Tibial nerve (tissue), 4 donors: ENCODE measurements around the gene CLDN10.

Experiments
- CTCF ChIP-seq, 5 experiments: fragments of 200-600 bp in 3 of 5; fragments of 450-650 bp in 2 of 5; sonication (generic) in 3 of 5; IDR thresholded peaks; one replicate each; pipeline ENCODE4 v1.5.1; 2016 to 2019; ENCODE audit warnings: antibody characterized with exemption in 5 of 5, mild to moderate bottlenecking in 3 of 5, moderate library complexity in 2 of 5
- EP300 ChIP-seq, 2 donors: sonication (generic); formaldehyde crosslinking; IDR thresholded peaks; one replicate each; pipeline ENCODE4 v1.6.1; 2017; ENCODE audit warnings: antibody characterized with exemption in 2 of 2, mild to moderate bottlenecking in 1 of 2
- POLR2A ChIP-seq, 2 donors: fragments of 450-650 bp; IDR thresholded peaks; one replicate each; pipeline ENCODE4 v1.6.1; 2017; ENCODE audit warnings: antibody characterized with exemption in 2 of 2, mild to moderate bottlenecking in 2 of 2, moderate library complexity in 2 of 2

GRCh38 chr13:95588721-95589120 is 36.2 kb downstream of the CLDN10 start:
- TF ChIP-seq CTCF (IDR thresholded peaks at IDR 0.05) (no peak), EP300 (IDR thresholded peaks at IDR 0.05) (no peak), POLR2A (IDR thresholded peaks at IDR 0.05) (no peak)
